ENCODE measurements around the gene MAPT.

MAPT gene

GRCh38 chr17:45870342-45870974, 23.9 kb upstream of the MAPT start:
- no peak overlapping the region for H3K4me3 ChIP-seq (ENCODE audit: low read length)
- TF ChIP-seq, protein P1, sequence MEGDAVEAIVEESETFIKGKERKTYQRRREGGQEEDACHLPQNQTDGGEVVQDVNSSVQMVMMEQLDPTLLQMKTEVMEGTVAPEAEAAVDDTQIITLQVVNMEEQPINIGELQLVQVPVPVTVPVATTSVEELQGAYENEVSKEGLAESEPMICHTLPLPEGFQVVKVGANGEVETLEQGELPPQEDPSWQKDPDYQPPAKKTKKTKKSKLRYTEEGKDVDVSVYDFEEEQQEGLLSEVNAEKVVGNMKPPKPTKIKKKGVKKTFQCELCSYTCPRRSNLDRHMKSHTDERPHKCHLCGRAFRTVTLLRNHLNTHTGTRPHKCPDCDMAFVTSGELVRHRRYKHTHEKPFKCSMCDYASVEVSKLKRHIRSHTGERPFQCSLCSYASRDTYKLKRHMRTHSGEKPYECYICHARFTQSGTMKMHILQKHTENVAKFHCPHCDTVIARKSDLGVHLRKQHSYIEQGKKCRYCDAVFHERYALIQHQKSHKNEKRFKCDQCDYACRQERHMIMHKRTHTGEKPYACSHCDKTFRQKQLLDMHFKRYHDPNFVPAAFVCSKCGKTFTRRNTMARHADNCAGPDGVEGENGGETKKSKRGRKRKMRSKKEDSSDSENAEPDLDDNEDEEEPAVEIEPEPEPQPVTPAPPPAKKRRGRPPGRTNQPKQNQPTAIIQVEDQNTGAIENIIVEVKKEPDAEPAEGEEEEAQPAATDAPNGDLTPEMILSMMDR (conservative IDR thresholded peaks at IDR 0.05; ENCODE audit: low read depth, low read length): no peak
- DNase-seq (ENCODE audit: low read depth): no peak

DNA sequence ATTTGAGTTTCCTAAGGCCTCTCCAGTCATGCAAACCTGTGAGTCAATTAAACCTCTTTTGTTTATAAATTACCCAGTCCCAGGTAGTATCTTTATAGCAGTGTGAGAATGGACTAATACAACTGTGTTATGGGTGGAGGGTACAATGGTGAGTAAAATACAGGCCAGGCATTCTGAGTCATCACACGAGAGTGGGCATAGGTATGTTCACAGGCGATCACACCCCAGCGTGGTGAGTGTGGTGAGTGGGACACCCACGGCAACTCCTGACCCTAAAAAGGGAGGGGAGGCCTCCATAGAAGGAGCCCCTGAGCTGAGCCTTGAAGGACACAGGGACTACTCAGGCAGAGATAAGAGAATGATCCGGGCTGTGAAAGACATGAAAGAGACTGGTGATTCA, 22.6 kb upstream of the MAPT start:
- TF ChIP-seq, protein P1 (conservative IDR thresholded peaks at IDR 0.05; ENCODE audit: low read depth, low read length): no peak
- no peak overlapping the region for H3K4me3 ChIP-seq (ENCODE audit: low read length)
- DNase-seq (ENCODE audit: low read depth): no peak

GRCh38 chr17:45873728-45874127, 20.6 kb upstream of the MAPT start:
- TF ChIP-seq, protein P1 (conservative IDR thresholded peaks at IDR 0.05; ENCODE audit: low read depth, low read length): no peak
- DNase-seq (ENCODE audit: low read depth): no peak
- H3K4me3 ChIP-seq (ENCODE audit: low read length): no peak overlapping the region

- TF ChIP-seq, protein P1 (conservative IDR thresholded peaks at IDR 0.05; ENCODE audit: low read depth, low read length): no peak
- no peak overlapping the region for H3K4me3 ChIP-seq (ENCODE audit: low read length)
- no peak for DNase-seq (ENCODE audit: low read depth)
These were observed 20.2 kb upstream of the MAPT start for GRCh38 chr17:45874151-45874550.

- no peak for DNase-seq (ENCODE audit: low read depth)
- H3K4me3 ChIP-seq (ENCODE audit: low read length): no peak overlapping the region
- TF ChIP-seq, protein P1 (conservative IDR thresholded peaks at IDR 0.05; ENCODE audit: low read depth, low read length): no peak
These were observed 17.8 kb upstream of the MAPT start for GRCh38 chr17:45876539-45876938.

DNA sequence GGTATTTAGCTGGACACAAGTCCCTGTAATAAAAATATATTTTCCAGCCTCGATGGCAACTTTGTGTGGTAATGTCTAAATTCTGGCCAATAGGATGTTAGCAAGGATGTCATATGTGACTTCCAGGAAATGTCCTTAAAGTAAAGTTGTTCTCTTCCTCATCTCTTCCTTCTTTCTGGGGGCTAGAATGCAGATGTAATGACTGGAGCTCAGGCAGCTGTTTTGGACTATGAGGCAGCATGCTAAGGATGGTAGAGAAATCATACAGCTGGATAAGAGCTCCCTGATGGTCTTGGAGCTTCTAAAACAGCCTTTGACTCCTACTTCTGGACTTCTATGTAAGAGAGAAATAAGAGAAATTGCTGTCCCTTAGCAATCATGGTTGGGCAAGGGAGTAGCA, 16.9 kb upstream of the MAPT start:
- H3K4me3 ChIP-seq (ENCODE audit: low read length): no peak overlapping the region
- no peak for DNase-seq (ENCODE audit: low read depth)
- TF ChIP-seq, protein P1 (conservative IDR thresholded peaks at IDR 0.05; ENCODE audit: low read depth, low read length): no peak

GRCh38 chr17:45883063-45883462, 11.3 kb upstream of the MAPT start:
- DNase-seq (ENCODE audit: low read depth): no peak
- no peak overlapping the region for H3K4me3 ChIP-seq (ENCODE audit: low read length)
- TF ChIP-seq, protein P1 (conservative IDR thresholded peaks at IDR 0.05; ENCODE audit: low read depth, low read length): no peak

All from retinal pigment epithelial cell (primary cell).